B cell (primary cell): ENCODE measurements around the gene PDX1. TPM values are rescaled to one million over a fixed set of nuclear protein-coding genes. Genes with fewer than 3 reads are reported as not detected.

Source experiments
- ATAC-seq: fragments of 200-7000 bp; cut with Tn5 transposase; one replicate; pipeline ENCODE4 v1.10.0; 2021; ENCODE audit warnings: low read depth, mild to moderate bottlenecking, moderate number of reproducible peaks, moderate library complexity
- CTCF ChIA-PET: fragments of 350-600 bp; sonication (Branson Sonifier 250); formaldehyde crosslinking; loops from one replicate; lab custom pipeline; 2021; ENCODE audit warnings: antibody characterized with exemption, inconsistent platforms; lab: Charles Lee
- POLR2A ChIA-PET: fragments of 350-600 bp; sonication (Branson Sonifier 250); formaldehyde crosslinking; loops from one replicate; lab custom pipeline; 2021; ENCODE audit warnings: antibody characterized with exemption; lab: Charles Lee
- DNase-seq: peaks from one replicate; pipeline ENCODE4 v3.0.0; 2013
- H2AFZ ChIP-seq: 2 replicates; pipeline ENCODE4 v1.6.1; 2012; ENCODE audit warnings: mild to moderate bottlenecking, low read depth, low read length; ENCODE audit not compliant: insufficient read depth, poor library complexity, severe bottlenecking
- H3K27ac ChIP-seq, 2 donors: 1 replicate in 1 of 2; 2 replicates in 1 of 2; pipeline ENCODE4 v1.5.1; 2012 to 2013; ENCODE audit warnings: low read length in 2 of 2, mild to moderate bottlenecking in 2 of 2, moderate library complexity in 1 of 2
- H3K27me3 ChIP-seq, 4 experiments: fragments of 200-600 bp in 1 of 4; sonication (generic) in 1 of 4; replicated peaks in 1 of 4; 1 replicate in 2 of 4; 2 replicates in 2 of 4; pipeline versions ENCODE4 v1.6.1 to v1.7.0; 2013 to 2016; ENCODE audit warnings: low read length in 3 of 4, mild to moderate bottlenecking in 2 of 4, mixed read lengths in 1 of 4, moderate library complexity in 1 of 4; ENCODE audit not compliant: insufficient read depth in 4 of 4, control insufficient read depth in 3 of 4; ENCODE audit errors: control extremely low read depth in 1 of 4
- H3K36me3 ChIP-seq, 2 experiments: replicated peaks in 1 of 2; 1 replicate in 1 of 2; 2 replicates in 1 of 2; pipeline versions ENCODE4 v1.6.1 to v1.7.1; 2013; ENCODE audit warnings: low read length in 1 of 2; ENCODE audit not compliant: insufficient read depth in 2 of 2, control insufficient read depth in 1 of 2; ENCODE audit errors: control extremely low read depth in 1 of 2, extremely low read depth in 1 of 2
- H3K4me1 ChIP-seq, 2 donors: fragments of 200-600 bp in 1 of 2; sonication (generic) in 1 of 2; 1 replicate in 1 of 2; 2 replicates in 1 of 2; pipeline versions ENCODE4 v1.5.1 to v1.6.1; 2013 to 2017; ENCODE audit warnings: low read length in 2 of 2; ENCODE audit not compliant: control insufficient read depth in 2 of 2, insufficient read depth in 2 of 2
- H3K4me2 ChIP-seq: replicated peaks from 2 replicates; pipeline ENCODE3; 2012; ENCODE audit warnings: mild to moderate bottlenecking, low read depth, low read length; ENCODE audit not compliant: poor library complexity, severe bottlenecking
- H3K4me3 ChIP-seq, 5 experiments: fragments of 200-600 bp in 1 of 5; sonication (generic) in 1 of 5; 1 replicate in 3 of 5; 2 replicates in 2 of 5; pipeline versions ENCODE4 v1.5.1 to v1.7.0; 2011 to 2016; ENCODE audit warnings: low read length in 4 of 5, mild to moderate bottlenecking in 4 of 5, low read depth in 2 of 5, control low read depth in 1 of 5, moderate library complexity in 1 of 5; ENCODE audit not compliant: insufficient read depth in 1 of 5; ENCODE audit errors: control extremely low read depth in 1 of 5, extremely low read depth in 1 of 5
- H3K79me2 ChIP-seq: fragments of 200-600 bp; sonication (generic); one replicate; pipeline ENCODE4 v1.6.0; 2016; ENCODE audit warnings: low read length; ENCODE audit not compliant: control insufficient read depth, insufficient read depth
- H3K9ac ChIP-seq: fragments of 200-600 bp; sonication (generic); 2 replicates; pipeline ENCODE4 v1.6.1; 2017; ENCODE audit warnings: mild to moderate bottlenecking, low read length, moderate library complexity
- H3K9me3 ChIP-seq, 3 donors: one replicate each; pipeline versions ENCODE4 v1.6.1 to v1.7.1; 2013; ENCODE audit warnings: low read length in 2 of 3; ENCODE audit not compliant: control insufficient read depth in 2 of 3, insufficient read depth in 1 of 3; ENCODE audit errors: control extremely low read depth in 1 of 3
- H4K20me1 ChIP-seq: 2 replicates; pipeline ENCODE4 v1.6.0; 2012; ENCODE audit warnings: mild to moderate bottlenecking, low read length; ENCODE audit not compliant: insufficient read depth, control insufficient read depth, poor library complexity, severe bottlenecking
- H3K27ac Mint-ChIP-seq: one replicate; pipeline ENCODE4 v1.8.0; 2021; ENCODE audit warnings: mixed read lengths
- H3K27me3 Mint-ChIP-seq: one replicate; pipeline ENCODE4 v1.8.0; 2021; ENCODE audit warnings: mixed read lengths
- H3K4me1 Mint-ChIP-seq: one replicate; pipeline ENCODE4 v1.8.0; 2021; ENCODE audit warnings: mixed read lengths
- H3K4me3 Mint-ChIP-seq: one replicate; pipeline ENCODE4 v1.8.0; 2021; ENCODE audit warnings: mixed read lengths
- H3K9me3 Mint-ChIP-seq: one replicate; pipeline ENCODE4 v1.8.0; 2022; ENCODE audit warnings: mixed read lengths; ENCODE audit not compliant: insufficient read depth
- EZH2 ChIP-seq: IDR thresholded peaks from 2 replicates; pipeline ENCODE4 v1.6.1; 2012; ENCODE audit warnings: borderline replicate concordance, low read depth, mild to moderate bottlenecking, moderate library complexity, low read length; ENCODE audit not compliant: insufficient read depth, poor library complexity, severe bottlenecking
- WGBS: methylation state at CpG from one replicate; pipeline ENCODE4 v1.1.5; 2013; ENCODE audit warnings: missing lambda C conversion rate; ENCODE audit not compliant: insufficient coverage; 5-methylcytosine and 5-hydroxymethylcytosine counted together
- intact Hi-C: fragments of 100-400 bp; cut with micrococcal nuclease; formaldehyde crosslinking; loops from one replicate; pipeline ENCODE4 v1.10.0; 2022
- polyA plus RNA-seq: library from polyadenylated mRNA; depleted of rRNA; stranded (reverse); fragments of >200 nt; gene quantifications from 2 replicates; pipeline ENCODE4 v1.2.3, GENCODE V29; 2012
- total RNA-seq, 2 donors: library from RNA; stranded (reverse); fragments of 120-200 nt in 1 of 2; gene quantifications; 1 replicate in 1 of 2; 2 replicates in 1 of 2; pipeline versions ENCODE4 v1.2.3 to v1.2.4, GENCODE V29; 2013 to 2022
- TF ChIP-seq, protein P1 (sequence below): fragments of 200-600 bp; IDR thresholded peaks from one replicate; pipeline ENCODE4 v1.8.0; 2022; ENCODE audit warnings: antibody characterized with exemption, mild to moderate bottlenecking

Gene PDX1
- total and polyA plus RNA-seq, 2 donors (not counting 1 experiment from before 2014, with no cell fraction given), result not detected

DNA sequence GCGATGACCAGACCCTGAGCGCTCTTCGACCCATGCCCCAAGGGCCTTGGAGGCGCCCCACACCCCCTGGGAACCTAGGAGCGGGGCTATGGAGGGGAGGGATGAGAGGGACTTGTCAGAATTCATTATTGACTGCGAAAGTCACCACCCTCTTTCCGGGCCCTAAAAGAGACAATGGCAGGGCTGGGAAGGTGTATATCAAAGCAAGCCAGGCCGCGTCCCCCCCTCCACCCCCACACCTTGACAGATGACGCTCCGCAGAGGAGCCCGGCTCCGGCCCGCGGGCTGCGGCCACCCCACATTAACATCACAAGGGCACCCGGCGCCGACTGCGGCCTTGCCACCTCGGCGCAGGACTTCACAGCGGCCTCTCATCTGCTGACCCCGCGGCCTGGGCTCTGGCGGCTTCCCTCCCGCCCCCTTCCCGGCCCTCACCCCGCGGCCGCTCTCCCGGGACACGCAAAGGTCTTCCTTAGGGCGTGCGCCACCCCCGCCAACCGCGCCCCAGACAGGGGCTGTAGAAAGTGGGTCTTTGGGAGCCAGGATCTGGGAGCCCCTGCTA is 46.9 kb downstream of the PDX1 start:
- Histone ChIP-seq H3K36me3 (no peaks in the 10 kb centered on the region), H3K9ac (peak overlapping the region; percentile 11), H3K4me3 (peak overlapping the region in 1 of 5 experiments; percentile 11), H4K20me1 (no peaks in the 10 kb centered on the region), H3K27ac (no peak overlapping the region), H3K27me3 (peaks cover 0 to 92% (median 68%) of the 10 kb centered on the region in 4 experiments), H3K9me3 (peaks cover 0 to 58% (median 0%) of the 10 kb centered on the region in 3 donors), H3K4me1 (peaks cover 43 to 56% of the 10 kb centered on the region in 2 donors), H3K79me2 (no peaks in the 10 kb centered on the region), H3K4me2 (peak overlapping the region; percentile 78), H2AFZ (no peak overlapping the region)
- CTCF ChIA-PET, result interaction anchor here (1.5 to 3.4 kb wide), 2 partner anchors 13 to 14 kb away, joined by 3 to 15 read pairs; no protein-coding TSS in a partner anchor
- no peak for TF ChIP-seq EZH2
- TF ChIP-seq, protein P1, sequence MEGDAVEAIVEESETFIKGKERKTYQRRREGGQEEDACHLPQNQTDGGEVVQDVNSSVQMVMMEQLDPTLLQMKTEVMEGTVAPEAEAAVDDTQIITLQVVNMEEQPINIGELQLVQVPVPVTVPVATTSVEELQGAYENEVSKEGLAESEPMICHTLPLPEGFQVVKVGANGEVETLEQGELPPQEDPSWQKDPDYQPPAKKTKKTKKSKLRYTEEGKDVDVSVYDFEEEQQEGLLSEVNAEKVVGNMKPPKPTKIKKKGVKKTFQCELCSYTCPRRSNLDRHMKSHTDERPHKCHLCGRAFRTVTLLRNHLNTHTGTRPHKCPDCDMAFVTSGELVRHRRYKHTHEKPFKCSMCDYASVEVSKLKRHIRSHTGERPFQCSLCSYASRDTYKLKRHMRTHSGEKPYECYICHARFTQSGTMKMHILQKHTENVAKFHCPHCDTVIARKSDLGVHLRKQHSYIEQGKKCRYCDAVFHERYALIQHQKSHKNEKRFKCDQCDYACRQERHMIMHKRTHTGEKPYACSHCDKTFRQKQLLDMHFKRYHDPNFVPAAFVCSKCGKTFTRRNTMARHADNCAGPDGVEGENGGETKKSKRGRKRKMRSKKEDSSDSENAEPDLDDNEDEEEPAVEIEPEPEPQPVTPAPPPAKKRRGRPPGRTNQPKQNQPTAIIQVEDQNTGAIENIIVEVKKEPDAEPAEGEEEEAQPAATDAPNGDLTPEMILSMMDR, result no peak
- DNase-seq, result no peak
- peak overlapping the region; percentile 82 for H3K4me3 Mint-ChIP-seq
- H3K9me3 Mint-ChIP-seq, result no peaks in the 10 kb centered on the region
- H3K27ac Mint-ChIP-seq, result no peak overlapping the region
- WGBS, result 10% methylated on average over 30 of the region's 38 CpGs
- intact Hi-C loops, result loop anchor here (5.0 kb wide), 1 partner anchor 44 kb away; no protein-coding TSS in a partner anchor
- POLR2A ChIA-PET, result no interaction called here
- ATAC-seq, result no peak
- peaks cover 36% of the 10 kb centered on the region for H3K4me1 Mint-ChIP-seq
- peaks cover 78% of the 10 kb centered on the region for H3K27me3 Mint-ChIP-seq

DNA sequence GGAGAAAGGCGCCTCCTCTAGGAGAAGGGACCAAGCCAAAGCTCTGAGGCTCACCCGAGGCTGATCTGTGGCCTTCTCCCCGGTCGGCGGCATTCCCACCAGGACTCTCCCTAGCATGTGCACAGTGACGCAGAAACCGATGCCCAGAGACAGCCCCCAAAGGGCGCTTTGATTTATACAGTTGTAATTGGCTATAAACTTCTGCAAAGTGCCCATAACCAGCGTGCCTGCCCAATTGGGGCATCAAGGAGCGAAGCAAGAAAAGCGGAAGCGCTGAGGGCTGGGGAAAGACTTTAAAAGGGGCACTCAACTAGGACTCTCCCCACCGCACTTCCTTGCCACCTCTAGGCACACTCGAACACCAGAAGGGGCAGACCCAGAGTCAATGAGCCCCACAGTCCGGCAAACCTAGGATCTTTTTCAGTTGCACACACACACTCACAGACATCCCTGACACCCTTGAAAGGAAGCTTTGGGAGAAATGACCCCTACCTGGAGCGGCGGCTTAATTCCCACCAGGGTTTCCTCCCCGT is 47.5 kb downstream of the PDX1 start:
- H3K9ac ChIP-seq, result no peak overlapping the region
- H3K27me3 Mint-ChIP-seq, result peaks cover 77% of the 10 kb centered on the region
- no peaks in the 10 kb centered on the region for H3K79me2 ChIP-seq
- H3K27ac ChIP-seq, result no peak overlapping the region
- H2AFZ ChIP-seq, result no peak overlapping the region
- H3K4me3 Mint-ChIP-seq, result peak overlapping the region; percentile 82
- peak overlapping the region in 2 of 5 experiments; percentile 11 to 27 for H3K4me3 ChIP-seq
- 7% methylated on average over 16 of the region's 18 CpGs for WGBS
- H3K9me3 ChIP-seq, result peaks cover 0 to 58% (median 0%) of the 10 kb centered on the region in 3 donors
- H4K20me1 ChIP-seq, result no peaks in the 10 kb centered on the region
- peaks cover 43 to 56% of the 10 kb centered on the region in 2 donors for H3K4me1 ChIP-seq
- no peaks in the 10 kb centered on the region for H3K9me3 Mint-ChIP-seq
- DNase-seq (peak; percentile 67), ATAC-seq (peak; percentile 34)
- no peak for TF ChIP-seq EZH2
- TF ChIP-seq, protein P1, result no peak
- H3K27ac Mint-ChIP-seq, result peak overlapping the region; percentile 73
- H3K36me3 ChIP-seq, result no peaks in the 10 kb centered on the region
- H3K4me1 Mint-ChIP-seq, result peaks cover 34% of the 10 kb centered on the region
- intact Hi-C loops, result loop anchor here (5.0 kb wide), 1 partner anchor 45 kb away; no protein-coding TSS in a partner anchor
- POLR2A ChIA-PET, result no interaction called here
- CTCF ChIA-PET, result interaction anchor here (0.6 to 3.4 kb wide), 4 partner anchors 13 to 140 kb away, joined by 3 to 15 read pairs (median 6); no protein-coding TSS in a partner anchor
- peak overlapping the region; percentile 78 for H3K4me2 ChIP-seq
- peaks cover 0 to 93% (median 68%) of the 10 kb centered on the region in 4 experiments for H3K27me3 ChIP-seq
